ENCODE measurements around the gene EIF4B.
"Not testable (repeated sequence)": the region's sequence is repeated elsewhere in the genome, so short reads cannot be mapped to it uniquely, and the experiment has no call there.

The EIF4B gene

GRCh38 chr12:53014709-53015108 is 8.5 kb downstream of the EIF4B start:
- H3K4me1 Mint-ChIP-seq, result peaks cover 7% of the 10 kb centered on the region
- TF ChIP-seq CTCF (IDR thresholded peaks at IDR 0.05), result no peak
- peaks cover 13% of the 10 kb centered on the region for H3K9me3 Mint-ChIP-seq
- DNase-seq, result no peak
- H3K36me3 Mint-ChIP-seq (ENCODE audit: low read depth), result peaks cover 74% of the 10 kb centered on the region
- no peaks in the 10 kb centered on the region for H3K27me3 Mint-ChIP-seq (ENCODE audit: low read depth, poor library complexity)
- no peak overlapping the region for H3K27ac Mint-ChIP-seq
- H3K4me3 Mint-ChIP-seq, result no peak overlapping the region

GRCh38 chr12:53025250-53025649 is 19.0 kb downstream of the EIF4B start:
- TF ChIP-seq CTCF (IDR thresholded peaks at IDR 0.05), result no peak
- DNase-seq, result no peak
- Mint-ChIP-seq H3K9me3 (no peaks in the 10 kb centered on the region), H3K4me1 (no peaks in the 10 kb centered on the region), H3K27ac (no peak overlapping the region), H3K36me3 (ENCODE audit: low read depth) (peaks cover 80% of the 10 kb centered on the region), H3K27me3 (ENCODE audit: low read depth, poor library complexity) (no peaks in the 10 kb centered on the region), H3K4me3 (no peak overlapping the region)

- H3K36me3 Mint-ChIP-seq (ENCODE audit: low read depth), result peaks cover 80% of the 10 kb centered on the region
- not testable (repeated sequence) for H3K27ac Mint-ChIP-seq, H3K4me3 Mint-ChIP-seq
These were observed 20.8 kb downstream of the EIF4B start for GRCh38 chr12:53027014-53027413.

GRCh38 chr12:53031616-53032015 is 25.4 kb downstream of the EIF4B start:
- H3K4me3 Mint-ChIP-seq, result no peak overlapping the region
- peaks cover 78% of the 10 kb centered on the region for H3K36me3 Mint-ChIP-seq (ENCODE audit: low read depth)
- H3K4me1 Mint-ChIP-seq, result no peaks in the 10 kb centered on the region
- no peak overlapping the region for H3K27ac Mint-ChIP-seq
- TF ChIP-seq CTCF (IDR thresholded peaks at IDR 0.05), result no peak
- peaks cover 6% of the 10 kb centered on the region for H3K27me3 Mint-ChIP-seq (ENCODE audit: low read depth, poor library complexity)
- DNase-seq, result no peak
- H3K9me3 Mint-ChIP-seq, result no peaks in the 10 kb centered on the region

More at GRCh38 chr12:53027014-53027413, 20.8 kb downstream of the EIF4B start:
- not testable (repeated sequence) for H3K9me3 Mint-ChIP-seq; H3K4me1 Mint-ChIP-seq; H3K27me3 Mint-ChIP-seq (ENCODE audit: low read depth, poor library complexity); DNase-seq

- not testable (repeated sequence) for H3K27me3 Mint-ChIP-seq (ENCODE audit: low read depth, poor library complexity); DNase-seq; H3K9me3 Mint-ChIP-seq; H3K4me3 Mint-ChIP-seq; H3K4me1 Mint-ChIP-seq
- H3K27ac Mint-ChIP-seq, result peak overlapping the region; percentile 20
- H3K36me3 Mint-ChIP-seq (ENCODE audit: low read depth), result peaks cover 77% of the 10 kb centered on the region
These were observed 27.6 kb downstream of the EIF4B start for GRCh38 chr12:53033832-53034231.

GRCh38 chr12:53034459-53034858 is 28.2 kb downstream of the EIF4B start:
- peaks cover 6% of the 10 kb centered on the region for H3K27me3 Mint-ChIP-seq (ENCODE audit: low read depth, poor library complexity)
- H3K4me1 Mint-ChIP-seq, result no peaks in the 10 kb centered on the region
- no peak overlapping the region for H3K27ac Mint-ChIP-seq
- peaks cover 81% of the 10 kb centered on the region for H3K36me3 Mint-ChIP-seq (ENCODE audit: low read depth)
- DNase-seq, result no peak
- H3K4me3 Mint-ChIP-seq, result no peak overlapping the region
- TF ChIP-seq CTCF (IDR thresholded peaks at IDR 0.05), result no peak
- no peaks in the 10 kb centered on the region for H3K9me3 Mint-ChIP-seq

GRCh38 chr12:53036802-53037201 is 30.5 kb downstream of the EIF4B start:
- no peaks in the 10 kb centered on the region for H3K4me1 Mint-ChIP-seq
- H3K36me3 Mint-ChIP-seq (ENCODE audit: low read depth), result peaks cover 75% of the 10 kb centered on the region
- peaks cover 3% of the 10 kb centered on the region for H3K27me3 Mint-ChIP-seq (ENCODE audit: low read depth, poor library complexity)
- H3K9me3 Mint-ChIP-seq, result no peaks in the 10 kb centered on the region
- H3K27ac Mint-ChIP-seq, result peak overlapping the region; percentile 48
- DNase-seq, result no peak
- no peak for TF ChIP-seq CTCF (IDR thresholded peaks at IDR 0.05)
- H3K4me3 Mint-ChIP-seq, result no peak overlapping the region
